ENCODE data around the gene SNX5.

SNX5 gene

DNA sequence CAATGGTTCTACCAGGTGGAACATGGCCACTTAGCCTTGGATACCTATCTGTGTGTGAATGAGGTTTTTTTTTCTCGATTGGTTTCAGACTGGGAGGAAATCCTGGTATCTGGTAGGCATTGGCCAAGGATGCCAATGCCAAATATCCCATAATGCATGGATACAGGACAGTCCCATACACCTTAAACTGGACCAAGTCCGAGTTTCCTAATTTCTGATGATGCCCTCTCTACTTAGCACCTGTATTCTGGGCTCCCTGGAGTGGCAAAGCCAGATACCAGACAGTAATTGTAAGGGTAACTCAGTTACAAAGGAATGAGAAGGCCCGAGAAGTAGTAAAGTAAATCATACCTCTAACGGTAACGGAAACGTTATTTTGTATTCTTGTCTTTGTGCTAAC, 17.9 kb downstream of the SNX5 start:
- Histone ChIP-seq H3K4me3 (no peak overlapping the region), H3K9ac (no peak overlapping the region), H3K9me3 (replicated peaks in 1 of 11) (no peaks in the 10 kb centered on the region), H3K27me3 (no peaks in the 10 kb centered on the region), H3K4me2 (peak overlapping the region in 4 of 11 experiments; percentile 1 to 15 (median 4); a peak in 1 of 22 replicates), H3K27ac (peak overlapping the region in 1 of 11 experiments; percentile 30; a peak in 1 of 22 replicates), H3K36me3 (peaks cover 98 to 100% (median 100%) of the 10 kb centered on the region in 11 experiments), H4K20me1 (peaks cover 52 to 100% (median 96%) of the 10 kb centered on the region in 11 experiments), H3K4me1 (peaks cover 51 to 99% (median 75%) of the 10 kb centered on the region in 10 experiments)
- TF ChIP-seq Cebpa-rat (IDR thresholded peaks at IDR 0.05) = no peak

DNA sequence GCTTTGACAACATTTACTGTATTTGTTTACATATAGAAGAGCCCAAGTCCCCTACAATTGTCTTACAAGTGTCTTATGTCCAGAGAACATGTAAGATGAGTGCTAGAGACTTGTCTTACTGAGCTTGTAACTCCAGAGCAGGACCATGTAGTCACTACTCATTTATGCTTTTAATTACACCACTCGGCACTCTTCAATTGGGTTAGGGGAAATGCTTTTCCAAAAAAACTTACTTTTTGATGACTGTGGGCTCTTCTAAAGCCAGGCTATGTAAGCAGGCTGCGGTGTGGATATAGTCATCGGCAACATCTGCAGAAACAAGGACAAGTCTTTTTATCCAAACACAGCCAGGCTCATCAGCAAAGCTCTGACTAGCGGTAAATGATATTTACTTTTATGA, 18.7 kb downstream of the SNX5 start:
- Histone ChIP-seq H3K4me1 (peaks cover 47 to 99% (median 72%) of the 10 kb centered on the region in 10 experiments), H3K9me3 (replicated peaks in 1 of 11) (no peaks in the 10 kb centered on the region), H4K20me1 (peaks cover 46 to 100% (median 96%) of the 10 kb centered on the region in 11 experiments; a peak in 21 of 22 replicates), H3K27me3 (no peaks in the 10 kb centered on the region), H3K36me3 (peaks cover 100% of the 10 kb centered on the region in 11 experiments), H3K4me2 (peak overlapping the region in 4 of 11 experiments; percentile 1 to 26 (median 20); a peak in 4 of 22 replicates), H3K4me3 (no peak overlapping the region), H3K9ac (no peak overlapping the region), H3K27ac (peak overlapping the region in 2 of 11 experiments; percentile 19 to 31; a peak in 3 of 22 replicates)
- no peak for TF ChIP-seq Cebpa-rat (IDR thresholded peaks at IDR 0.05)

DNA sequence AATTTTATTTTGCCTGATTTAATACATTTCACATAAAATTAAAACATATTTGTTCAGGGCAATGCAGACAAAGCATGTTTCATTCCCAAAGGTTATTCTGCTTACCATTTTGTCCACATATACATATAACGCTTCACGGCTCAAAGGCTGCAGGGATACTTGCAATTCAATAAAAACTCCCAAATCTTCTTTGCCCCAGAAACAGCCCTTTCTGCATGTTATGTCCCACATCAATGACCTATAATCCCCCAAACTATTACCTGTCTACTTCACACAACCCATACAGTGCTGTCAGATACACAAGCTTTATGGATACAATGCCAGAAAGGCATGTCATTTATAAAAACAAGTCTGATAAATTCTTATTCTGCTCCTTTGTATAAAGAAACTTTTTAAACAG, 20.2 kb downstream of the SNX5 start:
- peaks cover 45 to 99% (median 69%) of the 10 kb centered on the region in 10 experiments for H3K4me1 ChIP-seq
- H3K9me3 ChIP-seq (replicated peaks in 1 of 11) = no peaks in the 10 kb centered on the region
- peaks cover 94 to 100% (median 100%) of the 10 kb centered on the region in 11 experiments for H3K36me3 ChIP-seq
- H3K4me2 ChIP-seq = no peak overlapping the region; a peak in 2 of 22 replicates
- no peak overlapping the region for H3K27ac ChIP-seq
- H3K9ac ChIP-seq = 0 out of 22 replicates have a peak overlapping the region, but pooled peaks of 1 of the 11 experiments have one; percentile 0
- no peak overlapping the region for H3K4me3 ChIP-seq
- H4K20me1 ChIP-seq = peaks cover 38 to 100% (median 97%) of the 10 kb centered on the region in 11 experiments; a peak in 21 of 22 replicates
- no peaks in the 10 kb centered on the region for H3K27me3 ChIP-seq
- no peak for TF ChIP-seq Cebpa-rat (IDR thresholded peaks at IDR 0.05)

DNA sequence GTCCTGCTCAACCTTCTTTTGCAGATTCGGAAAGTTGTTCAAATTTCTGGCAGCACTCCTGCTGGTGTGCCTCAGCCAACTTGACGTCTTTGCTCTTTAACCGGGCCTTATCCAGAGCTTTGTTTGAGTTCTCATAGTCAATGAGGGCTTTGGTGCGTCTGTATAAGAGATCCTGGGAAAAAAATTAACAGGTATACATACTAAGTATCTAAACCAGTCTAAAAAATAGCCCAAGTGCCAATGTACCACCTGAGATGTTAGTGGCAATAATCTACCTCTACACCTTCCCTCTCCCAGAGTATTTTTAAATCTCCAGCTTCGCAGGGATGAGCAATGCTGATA, 21.1 kb downstream of the SNX5 start:
- H3K36me3 ChIP-seq = peaks cover 92 to 100% (median 100%) of the 10 kb centered on the region in 11 experiments
- H4K20me1 ChIP-seq = peaks cover 28 to 100% (median 97%) of the 10 kb centered on the region in 11 experiments; a peak in 21 of 22 replicates
- H3K4me1 ChIP-seq = peaks cover 46 to 99% (median 70%) of the 10 kb centered on the region in 10 experiments
- H3K27ac ChIP-seq = peak overlapping the region in 3 of 11 experiments; percentile 13 to 39 (median 28); a peak in 5 of 22 replicates
- peak overlapping the region in 4 of 11 experiments; percentile 16 to 34 (median 23); a peak in 6 of 22 replicates for H3K4me2 ChIP-seq
- H3K9me3 ChIP-seq (replicated peaks in 1 of 11) = no peaks in the 10 kb centered on the region
- TF ChIP-seq Cebpa-rat (IDR thresholded peaks at IDR 0.05) = no peak
- H3K4me3 ChIP-seq = no peak overlapping the region
- H3K27me3 ChIP-seq = no peaks in the 10 kb centered on the region
- H3K9ac ChIP-seq = no peak overlapping the region

DNA sequence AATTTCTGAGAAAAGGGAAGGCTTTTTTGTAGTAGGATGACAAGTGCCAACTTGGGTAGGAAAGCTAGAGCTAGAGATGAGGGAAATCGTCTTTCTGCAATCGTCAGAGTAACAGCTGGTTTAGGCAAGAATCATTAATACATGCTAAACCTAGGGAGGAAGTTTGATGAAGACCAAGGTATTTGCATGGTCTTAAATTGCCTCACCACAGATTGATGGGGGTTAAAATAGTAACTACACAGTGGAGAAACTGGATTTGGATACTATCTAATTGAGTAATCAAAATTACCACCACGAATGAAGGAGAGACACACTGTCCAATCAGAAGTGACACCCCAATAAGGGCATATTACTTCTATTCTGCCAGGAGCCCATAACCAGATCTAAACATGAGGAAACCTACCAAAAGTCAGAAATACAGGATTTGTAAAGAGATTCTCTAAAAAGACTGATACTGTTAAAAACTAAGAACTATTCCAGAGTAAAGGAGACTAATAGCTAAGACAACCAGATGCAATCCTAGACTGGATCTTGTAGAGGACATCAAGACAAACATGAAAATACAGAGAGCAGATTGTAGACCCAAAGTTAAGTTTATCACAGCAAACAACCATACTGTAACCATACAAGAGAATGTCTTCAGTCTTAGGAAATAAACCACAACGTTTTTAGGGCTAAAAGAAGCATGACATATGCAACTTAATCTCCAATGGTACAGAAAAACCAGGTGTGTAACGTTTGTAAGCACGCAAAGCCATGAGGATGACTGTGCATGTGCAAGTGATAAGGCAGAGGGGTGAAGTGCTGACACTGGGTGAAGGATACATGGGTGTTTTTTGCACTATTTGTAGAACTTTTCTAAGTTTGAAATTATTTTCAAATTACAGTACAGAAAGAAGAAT, 21.8 kb downstream of the SNX5 start:
- Histone ChIP-seq H4K20me1 (peaks cover 22 to 100% (median 98%) of the 10 kb centered on the region in 11 experiments; a peak in 21 of 22 replicates), H3K36me3 (peaks cover 92 to 100% (median 100%) of the 10 kb centered on the region in 11 experiments), H3K27me3 (no peaks in the 10 kb centered on the region), H3K27ac (peak overlapping the region in 3 of 11 experiments; percentile 13 to 39 (median 28); a peak in 5 of 22 replicates), H3K4me2 (peak overlapping the region in 5 of 11 experiments; percentile 16 to 34 (median 20); a peak in 5 of 22 replicates), H3K4me1 (peaks cover 49 to 99% (median 75%) of the 10 kb centered on the region in 10 experiments), H3K4me3 (no peak overlapping the region), H3K9ac (no peak overlapping the region), H3K9me3 (replicated peaks in 1 of 11) (no peaks in the 10 kb centered on the region)
- no peak for TF ChIP-seq Cebpa-rat (IDR thresholded peaks at IDR 0.05)

DNA sequence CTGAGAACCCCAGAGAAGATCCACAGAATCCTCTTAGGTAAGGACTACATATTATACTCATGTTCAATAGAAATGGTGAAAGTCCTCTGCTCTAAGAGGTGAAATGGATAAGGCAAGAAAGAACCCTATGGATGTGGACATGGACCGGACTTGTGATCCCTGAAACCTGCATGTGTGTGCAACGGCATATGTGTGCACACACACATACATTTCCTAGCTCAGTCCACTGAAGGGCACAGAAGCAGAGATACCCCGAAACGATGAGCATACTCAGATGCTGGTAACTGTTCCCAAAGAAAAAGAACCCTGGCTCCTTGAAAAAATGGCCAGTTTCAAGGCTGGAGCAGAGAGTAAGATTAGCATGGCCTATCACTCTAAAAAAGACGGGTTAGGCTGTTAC, 22.6 kb downstream of the SNX5 start:
- Histone ChIP-seq H3K36me3 (peaks cover 92 to 100% (median 100%) of the 10 kb centered on the region in 11 experiments), H3K9ac (no peak overlapping the region), H3K27ac (peak overlapping the region in 2 of 11 experiments; percentile 5 to 13; a peak in 2 of 22 replicates), H3K4me2 (peak overlapping the region in 4 of 11 experiments; percentile 7 to 34 (median 18); a peak in 2 of 22 replicates), H3K27me3 (no peaks in the 10 kb centered on the region), H3K4me3 (no peak overlapping the region), H3K4me1 (peaks cover 55 to 100% (median 81%) of the 10 kb centered on the region in 10 experiments), H4K20me1 (peaks cover 22 to 100% (median 99%) of the 10 kb centered on the region in 11 experiments; a peak in 21 of 22 replicates), H3K9me3 (replicated peaks in 1 of 11) (no peaks in the 10 kb centered on the region)
- no peak for TF ChIP-seq Cebpa-rat (IDR thresholded peaks at IDR 0.05)

GRCh38 chr20:17944854-17945474, 23.6 kb downstream of the SNX5 start:
- H3K9me3 ChIP-seq (replicated peaks in 1 of 11) = no peaks in the 10 kb centered on the region
- no peak overlapping the region for H3K9ac ChIP-seq
- peaks cover 22 to 100% (median 99%) of the 10 kb centered on the region in 11 experiments; a peak in 21 of 22 replicates for H4K20me1 ChIP-seq
- H3K36me3 ChIP-seq = peaks cover 90 to 100% (median 98%) of the 10 kb centered on the region in 11 experiments
- H3K4me1 ChIP-seq = peaks cover 59 to 100% (median 85%) of the 10 kb centered on the region in 10 experiments
- no peak for TF ChIP-seq Cebpa-rat (IDR thresholded peaks at IDR 0.05)
- H3K4me3 ChIP-seq = no peak overlapping the region
- H3K27me3 ChIP-seq = no peaks in the 10 kb centered on the region
- H3K4me2 ChIP-seq = peak overlapping the region in 2 of 11 experiments; percentile 14 to 21; a peak in 5 of 22 replicates
- peak overlapping the region in 1 of 11 experiments; percentile 19; a peak in 2 of 22 replicates for H3K27ac ChIP-seq

DNA sequence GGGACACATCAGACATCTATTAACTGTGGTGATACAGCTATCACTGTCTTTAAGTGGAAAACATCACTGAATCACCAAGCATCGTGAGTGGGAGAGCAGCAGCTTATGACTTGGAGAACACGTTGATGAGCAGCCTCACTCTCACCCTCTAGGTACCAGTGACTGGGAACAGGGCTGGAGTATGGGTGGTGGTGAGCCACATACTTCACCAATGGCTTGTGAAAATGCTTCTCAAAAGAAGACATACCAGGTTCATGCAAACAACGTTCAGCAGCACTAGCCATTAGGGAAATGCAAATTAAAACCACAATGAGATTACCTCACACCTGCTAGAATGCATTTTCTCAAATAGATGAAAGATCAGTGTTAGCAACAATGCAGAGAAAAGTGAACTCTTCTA, 25.3 kb downstream of the SNX5 start:
- peak overlapping the region in 1 of 11 experiments; percentile 62; a peak in 2 of 22 replicates for H3K27ac ChIP-seq
- H3K4me1 ChIP-seq = peaks cover 60 to 100% (median 90%) of the 10 kb centered on the region in 10 experiments
- no peak overlapping the region for H3K4me3 ChIP-seq

More for the DNA sequence above, 25.3 kb downstream of the SNX5 start:
- Histone ChIP-seq H3K9me3 (replicated peaks in 1 of 11) (no peaks in the 10 kb centered on the region), H3K9ac (no peak overlapping the region; a peak in 1 of 22 replicates), H3K4me2 (peak overlapping the region in 9 of 11 experiments; percentile 1 to 80 (median 21); a peak in 11 of 22 replicates), H3K27me3 (no peaks in the 10 kb centered on the region), H4K20me1 (peaks cover 14 to 99% (median 94%) of the 10 kb centered on the region in 11 experiments; a peak in 21 of 22 replicates), H3K36me3 (peaks cover 74 to 88% (median 83%) of the 10 kb centered on the region in 11 experiments)
- TF ChIP-seq Cebpa-rat (IDR thresholded peaks at IDR 0.05) = no peak
